A673 (cell line): ENCODE measurements around the gene TMEM106C. TPM values are rescaled to one million over a fixed set of nuclear protein-coding genes. Genes with fewer than 3 reads are reported as not detected.

Experiments
- BruUV-seq: library from RNA; stranded (reverse); fragments of 400-500 nt; replicated peaks from 2 replicates; lab custom pipeline; 2021; lab: Mats Ljungman, UMichigan
- CTCF ChIA-PET: fragments of 300-600 bp; sonication (Branson Sonifier 250); formaldehyde crosslinking; loops from one replicate; lab custom pipeline; 2022; ENCODE audit warnings: antibody characterized with exemption; lab: Charles Lee
- POLR2A ChIA-PET: fragments of 300-600 bp; sonication (Branson Sonifier 250); formaldehyde crosslinking; loops from one replicate; lab custom pipeline; 2022; ENCODE audit warnings: antibody characterized with exemption; ENCODE audit not compliant: low non-redundant PET; lab: Charles Lee
- DNase-seq: peaks from one replicate; pipeline ENCODE4 v3.0.0-alpha.2; 2015; ENCODE audit warnings: low spot score
- H3K27ac ChIP-seq: fragments of 200-600 bp; sonication (generic); 2 replicates; pipeline ENCODE4 v1.5.1; 2016; ENCODE audit warnings: mixed run types, low read depth, mild to moderate bottlenecking, mixed read lengths, antibody characterized with exemption, low read length; ENCODE audit not compliant: poor library complexity, severe bottlenecking
- H3K27me3 ChIP-seq: fragments of 200-600 bp; sonication (generic); replicated peaks from 2 replicates; pipeline ENCODE4 v1.6.1; 2017; ENCODE audit warnings: mixed run types, low read depth, mild to moderate bottlenecking, mixed read lengths, antibody characterized with exemption, low read length; ENCODE audit not compliant: insufficient read depth, poor library complexity
- H3K36me3 ChIP-seq: fragments of 200-600 bp; sonication (generic); 2 replicates; pipeline ENCODE4 v1.6.1; 2016; ENCODE audit warnings: mixed run types, mild to moderate bottlenecking, mixed read lengths, antibody characterized with exemption, low read length; ENCODE audit not compliant: insufficient read depth, poor library complexity, severe bottlenecking
- H3K4me1 ChIP-seq: fragments of 200-600 bp; sonication (generic); 2 replicates; pipeline ENCODE4 v1.6.1; 2017; ENCODE audit warnings: mixed run types, mild to moderate bottlenecking, mixed read lengths, antibody characterized with exemption, low read length; ENCODE audit not compliant: insufficient read depth, poor library complexity, severe bottlenecking
- H3K4me3 ChIP-seq: fragments of 200-600 bp; sonication (generic); 2 replicates; pipeline ENCODE4 v1.5.1; 2016; ENCODE audit warnings: low read depth, mixed run types, mild to moderate bottlenecking, mixed read lengths, low read length; ENCODE audit not compliant: poor library complexity, severe bottlenecking
- H3K9me3 ChIP-seq: fragments of 200-600 bp; sonication (generic); 2 replicates; pipeline ENCODE4 v1.6.1; 2016; ENCODE audit warnings: mixed run types, low read depth, mild to moderate bottlenecking, mixed read lengths, antibody characterized with exemption, low read length; ENCODE audit not compliant: poor library complexity, severe bottlenecking
- EZH2 ChIP-seq: fragments of 200-600 bp; sonication (generic); IDR thresholded peaks from 2 replicates; pipeline ENCODE4 v1.6.1; 2017; ENCODE audit warnings: borderline replicate concordance, low read depth, mild to moderate bottlenecking, mixed read lengths, antibody characterized with exemption, low read length; ENCODE audit not compliant: poor library complexity, severe bottlenecking
- intact Hi-C: fragments of 100-400 bp; cut with micrococcal nuclease; formaldehyde crosslinking; loops from one replicate; pipeline ENCODE4 v1.10.0; 2022; ENCODE audit not compliant: unreplicated experiment
- total RNA-seq: library from RNA; stranded (reverse); gene quantifications from 2 replicates; pipeline ENCODE4 v1.2.3, GENCODE V29; 2021
- TF ChIP-seq, protein P1 (sequence below): fragments of 300-800, 200-600 bp; sonication (generic); conservative IDR thresholded peaks from 2 replicates; pipeline ENCODE4 v1.5.1; 2017; ENCODE audit warnings: low read depth, mild to moderate bottlenecking, antibody characterized with exemption, low read length, moderate library complexity, mixed read lengths

Gene TMEM106C
- total RNA-seq, 1 experiment from 2014 or later: 182 TPM

DNA sequence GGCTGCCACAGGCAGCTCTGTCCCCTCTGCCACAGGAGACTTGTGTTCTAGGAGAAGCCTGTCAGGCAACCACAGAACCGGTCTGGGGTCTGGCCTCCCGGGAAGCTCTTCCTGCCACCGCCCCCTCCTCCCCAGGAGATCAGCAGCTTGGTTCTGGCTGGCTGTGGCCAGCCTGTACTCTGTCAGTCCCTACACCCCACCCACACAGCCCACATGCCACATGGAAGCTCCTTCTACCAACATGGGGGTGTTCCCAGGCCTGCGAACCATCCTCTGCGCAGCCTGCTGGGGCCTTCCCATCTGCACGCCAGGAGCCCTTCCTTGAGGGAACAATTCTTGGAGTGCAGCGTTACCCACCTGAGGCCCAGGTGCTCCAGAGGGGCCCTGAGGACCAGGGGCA is 16.8 kb downstream of the TMEM106C start:
- no peaks in the 10 kb centered on the region for H3K36me3 ChIP-seq
- BruUV-seq: no TSS peak
- H3K27me3 ChIP-seq: no peaks in the 10 kb centered on the region
- POLR2A ChIA-PET: no interaction called here
- intact Hi-C loops: no loop called here
- no peaks in the 10 kb centered on the region for H3K4me1 ChIP-seq
- H3K9me3 ChIP-seq: no peaks in the 10 kb centered on the region
- H3K27ac ChIP-seq: no peak overlapping the region
- no peak overlapping the region for H3K4me3 ChIP-seq
- no peak for DNase-seq
- TF ChIP-seq, protein P1, sequence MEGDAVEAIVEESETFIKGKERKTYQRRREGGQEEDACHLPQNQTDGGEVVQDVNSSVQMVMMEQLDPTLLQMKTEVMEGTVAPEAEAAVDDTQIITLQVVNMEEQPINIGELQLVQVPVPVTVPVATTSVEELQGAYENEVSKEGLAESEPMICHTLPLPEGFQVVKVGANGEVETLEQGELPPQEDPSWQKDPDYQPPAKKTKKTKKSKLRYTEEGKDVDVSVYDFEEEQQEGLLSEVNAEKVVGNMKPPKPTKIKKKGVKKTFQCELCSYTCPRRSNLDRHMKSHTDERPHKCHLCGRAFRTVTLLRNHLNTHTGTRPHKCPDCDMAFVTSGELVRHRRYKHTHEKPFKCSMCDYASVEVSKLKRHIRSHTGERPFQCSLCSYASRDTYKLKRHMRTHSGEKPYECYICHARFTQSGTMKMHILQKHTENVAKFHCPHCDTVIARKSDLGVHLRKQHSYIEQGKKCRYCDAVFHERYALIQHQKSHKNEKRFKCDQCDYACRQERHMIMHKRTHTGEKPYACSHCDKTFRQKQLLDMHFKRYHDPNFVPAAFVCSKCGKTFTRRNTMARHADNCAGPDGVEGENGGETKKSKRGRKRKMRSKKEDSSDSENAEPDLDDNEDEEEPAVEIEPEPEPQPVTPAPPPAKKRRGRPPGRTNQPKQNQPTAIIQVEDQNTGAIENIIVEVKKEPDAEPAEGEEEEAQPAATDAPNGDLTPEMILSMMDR: no peak
- no peak for TF ChIP-seq EZH2
- CTCF ChIA-PET: no interaction called here

- intact Hi-C loops: no loop called here
- TF ChIP-seq, protein P1: no peak
- no peak for TF ChIP-seq EZH2
- no peak overlapping the region for H3K4me3 ChIP-seq
- no peak for DNase-seq
- no peaks in the 10 kb centered on the region for H3K36me3 ChIP-seq
- BruUV-seq: no TSS peak
- POLR2A ChIA-PET: no interaction called here
- H3K27ac ChIP-seq: no peak overlapping the region
- H3K27me3 ChIP-seq: no peaks in the 10 kb centered on the region
- CTCF ChIA-PET: no interaction called here
- H3K4me1 ChIP-seq: no peaks in the 10 kb centered on the region
- H3K9me3 ChIP-seq: no peaks in the 10 kb centered on the region
Observed at GRCh38 chr12:47980779-47981495, 17.5 kb downstream of the TMEM106C start.

- no TSS peak for BruUV-seq
- DNase-seq: no peak
- H3K4me1 ChIP-seq: no peaks in the 10 kb centered on the region
- no peaks in the 10 kb centered on the region for H3K9me3 ChIP-seq
- POLR2A ChIA-PET: no interaction called here
- CTCF ChIA-PET: no interaction called here
- H3K27me3 ChIP-seq: no peaks in the 10 kb centered on the region
- no peak overlapping the region for H3K4me3 ChIP-seq
- TF ChIP-seq, protein P1: no peak
- no peak for TF ChIP-seq EZH2
- intact Hi-C loops: no loop called here
- H3K36me3 ChIP-seq: no peaks in the 10 kb centered on the region
- no peak overlapping the region for H3K27ac ChIP-seq
Observed at GRCh38 chr12:47981496-47982260, 18.3 kb downstream of the TMEM106C start.
